ENCODE results near the gene PDZK1IP1. TPM values are rescaled to one million over a fixed set of nuclear protein-coding genes. Genes with fewer than 3 reads are reported as not detected.

PDZK1IP1 gene
- total RNA-seq, 1 experiment from 2014 or later, result not detected

GRCh38 chr1:47188791-47189785 is 748 bp downstream of the PDZK1IP1 start:
- TF ChIP-seq, protein P1, sequence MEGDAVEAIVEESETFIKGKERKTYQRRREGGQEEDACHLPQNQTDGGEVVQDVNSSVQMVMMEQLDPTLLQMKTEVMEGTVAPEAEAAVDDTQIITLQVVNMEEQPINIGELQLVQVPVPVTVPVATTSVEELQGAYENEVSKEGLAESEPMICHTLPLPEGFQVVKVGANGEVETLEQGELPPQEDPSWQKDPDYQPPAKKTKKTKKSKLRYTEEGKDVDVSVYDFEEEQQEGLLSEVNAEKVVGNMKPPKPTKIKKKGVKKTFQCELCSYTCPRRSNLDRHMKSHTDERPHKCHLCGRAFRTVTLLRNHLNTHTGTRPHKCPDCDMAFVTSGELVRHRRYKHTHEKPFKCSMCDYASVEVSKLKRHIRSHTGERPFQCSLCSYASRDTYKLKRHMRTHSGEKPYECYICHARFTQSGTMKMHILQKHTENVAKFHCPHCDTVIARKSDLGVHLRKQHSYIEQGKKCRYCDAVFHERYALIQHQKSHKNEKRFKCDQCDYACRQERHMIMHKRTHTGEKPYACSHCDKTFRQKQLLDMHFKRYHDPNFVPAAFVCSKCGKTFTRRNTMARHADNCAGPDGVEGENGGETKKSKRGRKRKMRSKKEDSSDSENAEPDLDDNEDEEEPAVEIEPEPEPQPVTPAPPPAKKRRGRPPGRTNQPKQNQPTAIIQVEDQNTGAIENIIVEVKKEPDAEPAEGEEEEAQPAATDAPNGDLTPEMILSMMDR (conservative IDR thresholded peaks at IDR 0.05; ENCODE audit: low read depth, low read length), result no peak
- no peak for TF ChIP-seq EZH2 (IDR thresholded peaks at IDR 0.05; ENCODE audit: borderline replicate concordance, low read depth, low read length, poor library complexity, severe bottlenecking)
- Histone ChIP-seq H3K27me3 (replicated peaks; ENCODE audit: insufficient read depth, low read depth, low read length, poor library complexity) (no peaks in the 10 kb centered on the region), H3K4me3 (ENCODE audit: low read depth, low read length, poor library complexity, severe bottlenecking) (no peak overlapping the region), H3K27ac (ENCODE audit: low read depth, low read length, poor library complexity, severe bottlenecking) (no peak overlapping the region), H3K9me3 (ENCODE audit: low read depth, low read length, poor library complexity, severe bottlenecking) (no peaks in the 10 kb centered on the region), H3K4me1 (ENCODE audit: insufficient read depth, low read length, poor library complexity, severe bottlenecking) (no peaks in the 10 kb centered on the region), H3K36me3 (ENCODE audit: insufficient read depth, low read length, poor library complexity, severe bottlenecking) (no peaks in the 10 kb centered on the region)
- POLR2A ChIA-PET (ENCODE audit: low non-redundant PET), result no interaction called here
- no TSS peak for BruUV-seq (replicated peaks)
- intact Hi-C loops (cut with micrococcal nuclease; ENCODE audit: unreplicated experiment), result no loop called here
- CTCF ChIA-PET, result interaction anchor here (0.6 to 1.6 kb wide), 3 partner anchors 10 to 521 kb away, joined by 3 to 8 read pairs (median 4); no protein-coding TSS in a partner anchor
- DNase-seq (ENCODE audit: low spot score), result no peak

DNA sequence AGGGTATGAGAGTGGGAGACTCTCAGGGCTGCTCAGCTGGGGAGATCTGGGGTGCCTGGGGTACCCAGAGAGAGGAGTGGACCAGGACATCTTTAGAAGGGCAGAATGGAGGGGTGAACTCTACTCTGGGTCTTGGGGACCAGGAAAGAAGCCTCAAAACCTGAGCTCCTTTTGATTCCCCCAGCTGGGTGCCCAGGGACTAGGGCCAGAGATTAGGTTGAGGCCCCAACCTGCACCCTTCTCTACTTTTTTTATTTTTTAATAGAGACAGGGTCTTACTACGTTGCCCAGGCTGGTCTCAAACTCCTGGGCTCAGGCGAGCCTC is 1.9 kb downstream of the PDZK1IP1 start:
- no peaks in the 10 kb centered on the region for H3K9me3 ChIP-seq (ENCODE audit: low read depth, low read length, poor library complexity, severe bottlenecking)
- H3K36me3 ChIP-seq (ENCODE audit: insufficient read depth, low read length, poor library complexity, severe bottlenecking), result no peaks in the 10 kb centered on the region
- ChIA-PET CTCF (interaction anchor here (0.6 to 1.3 kb wide), 2 partner anchors 9 to 871 kb away, joined by 3 read pairs; no protein-coding TSS in a partner anchor), POLR2A (ENCODE audit: low non-redundant PET) (no interaction called here)
- no peak for DNase-seq (ENCODE audit: low spot score)
- no peak overlapping the region for H3K27ac ChIP-seq (ENCODE audit: low read depth, low read length, poor library complexity, severe bottlenecking)
- no peaks in the 10 kb centered on the region for H3K4me1 ChIP-seq (ENCODE audit: insufficient read depth, low read length, poor library complexity, severe bottlenecking)
- H3K27me3 ChIP-seq (replicated peaks; ENCODE audit: insufficient read depth, low read depth, low read length, poor library complexity), result no peaks in the 10 kb centered on the region
- no TSS peak for BruUV-seq (replicated peaks)
- intact Hi-C loops (cut with micrococcal nuclease; ENCODE audit: unreplicated experiment), result no loop called here
- TF ChIP-seq, protein P1 (conservative IDR thresholded peaks at IDR 0.05; ENCODE audit: low read depth, low read length), result no peak
- TF ChIP-seq EZH2 (IDR thresholded peaks at IDR 0.05; ENCODE audit: borderline replicate concordance, low read depth, low read length, poor library complexity, severe bottlenecking), result no peak
- H3K4me3 ChIP-seq (ENCODE audit: low read depth, low read length, poor library complexity, severe bottlenecking), result no peak overlapping the region

- Histone ChIP-seq H3K36me3 (ENCODE audit: insufficient read depth, low read length, poor library complexity, severe bottlenecking) (no peaks in the 10 kb centered on the region), H3K4me1 (ENCODE audit: insufficient read depth, low read length, poor library complexity, severe bottlenecking) (no peaks in the 10 kb centered on the region), H3K9me3 (ENCODE audit: low read depth, low read length, poor library complexity, severe bottlenecking) (no peaks in the 10 kb centered on the region), H3K4me3 (ENCODE audit: low read depth, low read length, poor library complexity, severe bottlenecking) (no peak overlapping the region), H3K27me3 (replicated peaks; ENCODE audit: insufficient read depth, low read depth, low read length, poor library complexity) (no peaks in the 10 kb centered on the region), H3K27ac (ENCODE audit: low read depth, low read length, poor library complexity, severe bottlenecking) (no peak overlapping the region)
- ChIA-PET POLR2A (ENCODE audit: low non-redundant PET) (no interaction called here), CTCF (interaction anchor here (1.3 kb wide), 1 partner anchor 9 kb away, joined by 3 read pairs; no protein-coding TSS in a partner anchor)
- intact Hi-C loops (cut with micrococcal nuclease; ENCODE audit: unreplicated experiment), result no loop called here
- DNase-seq (ENCODE audit: low spot score), result no peak
- TF ChIP-seq EZH2 (IDR thresholded peaks at IDR 0.05; ENCODE audit: borderline replicate concordance, low read depth, low read length, poor library complexity, severe bottlenecking), result no peak
- TF ChIP-seq, protein P1 (conservative IDR thresholded peaks at IDR 0.05; ENCODE audit: low read depth, low read length), result no peak
- no TSS peak for BruUV-seq (replicated peaks)
Measured at GRCh38 chr1:47187231-47187925, 2.5 kb downstream of the PDZK1IP1 start.
